HepG2 (cell line): ENCODE measurements around the gene C14orf180. TPM values are rescaled to one million over a fixed set of nuclear protein-coding genes. Genes with fewer than 3 reads are reported as not detected.

ENCODE experiments used
- ATAC-seq: fragments of 200-7000 bp; cut with Tn5 transposase; 3 replicates; pipeline ENCODE4 v1.9.1; 2020; ENCODE audit warnings: mild to moderate bottlenecking, moderate library complexity
- BruUV-seq: library from RNA; stranded (reverse); fragments of 400-500 nt; replicated peaks from 2 replicates; lab custom pipeline; 2021; lab: Mats Ljungman, UMichigan
- CTCF ChIA-PET: fragments of 300-600 bp; formaldehyde crosslinking; extraction: SDS; loops from one replicate; lab custom pipeline; 2021; ENCODE audit warnings: low total read pairs, inconsistent platforms, low intra/inter-chr PET ratio; lab: Yijun Ruan, JAX
- POLR2A ChIA-PET: fragments of 350-600 bp; sonication (Branson Sonifier 250); formaldehyde crosslinking; loops from one replicate; lab custom pipeline; 2020; ENCODE audit warnings: antibody characterized with exemption, inconsistent platforms; lab: Yijun Ruan, JAX
- DNase-seq: peaks from one replicate; pipeline ENCODE4 v3.0.0-alpha.2; 2015; ENCODE audit warnings: low spot score
- FAIRE-seq: peaks from 3 replicates; lab custom pipeline; 2011; peaks lifted over from hg19 to GRCh38; lab: Jason Lieb, UNC
- H2AFZ ChIP-seq: one replicate; pipeline ENCODE4 v1.6.1; 2011; ENCODE audit warnings: low read length, inconsistent platforms
- H3K27ac ChIP-seq: fragments of 300-600 bp; 3 replicates; pipeline ENCODE4 v1.8.0; 2011; ENCODE audit warnings: mixed run types, mild to moderate bottlenecking, mixed read lengths, low read length, inconsistent platforms; ENCODE audit not compliant: insufficient read depth; ENCODE audit errors: extremely low read length
- H3K27me3 ChIP-seq, 2 experiments: fragments of 200-600 bp in 1 of 2; 2 replicates in 1 of 2; 3 replicates in 1 of 2; pipeline versions ENCODE4 v1.6.0 to v1.8.0; 2011; ENCODE audit warnings: low read length in 2 of 2, mild to moderate bottlenecking in 2 of 2, moderate library complexity in 2 of 2, inconsistent platforms in 1 of 2; ENCODE audit not compliant: insufficient read depth in 2 of 2, control insufficient read depth in 1 of 2
- H3K36me3 ChIP-seq, 2 experiments: fragments of 200-600 bp in 1 of 2; replicated peaks in 1 of 2; 2 replicates in 1 of 2; 3 replicates in 1 of 2; pipeline versions ENCODE4 v1.5.1 to v1.8.0; 2011; ENCODE audit warnings: low read length in 2 of 2, inconsistent platforms in 1 of 2; ENCODE audit not compliant: insufficient read depth in 2 of 2, control insufficient read depth in 1 of 2
- H3K4me1 ChIP-seq: 2 replicates; pipeline ENCODE4 v1.5.1; 2012; ENCODE audit warnings: low read length, inconsistent platforms; ENCODE audit not compliant: insufficient read depth
- H3K4me2 ChIP-seq: 2 replicates; pipeline ENCODE4 v1.6.0; 2011; ENCODE audit warnings: low read depth, low read length, inconsistent platforms
- H3K4me3 ChIP-seq, 3 experiments: fragments of 200-600 bp in 1 of 3; sonication (generic), shearing (Covaris generic) in 1 of 3; replicated peaks in 1 of 3; 2 replicates each; pipeline ENCODE4 v1.5.1; 2011 to 2016; ENCODE audit warnings: low read length in 3 of 3, inconsistent platforms in 2 of 3, low read depth in 2 of 3, mild to moderate bottlenecking in 2 of 3, control low read depth in 1 of 3, mixed read lengths in 1 of 3; ENCODE audit not compliant: insufficient read depth in 1 of 3
- H3K79me2 ChIP-seq: one replicate; pipeline ENCODE4 v1.6.1; 2011; ENCODE audit warnings: low read length, inconsistent platforms; ENCODE audit not compliant: insufficient read depth
- H3K9ac ChIP-seq: 2 replicates; pipeline ENCODE4 v1.6.0; 2011; ENCODE audit warnings: mild to moderate bottlenecking, low read depth, low read length, inconsistent platforms; ENCODE audit not compliant: insufficient read depth
- H3K9me3 ChIP-seq: 2 replicates; pipeline ENCODE4 v1.5.1; 2012; ENCODE audit warnings: mild to moderate bottlenecking, low read length
- H4K20me1 ChIP-seq: 2 replicates; pipeline ENCODE4 v1.6.0; 2011; ENCODE audit warnings: inconsistent platforms, mild to moderate bottlenecking, low read length, moderate library complexity; ENCODE audit not compliant: insufficient read depth
- HOXD1 ChIP-seq: sonication (generic); formaldehyde crosslinking; IDR thresholded peaks from 2 replicates; pipeline ENCODE4 v1.5.0; 2020; ENCODE audit warnings: missing genetic modification reagents
- NCOR1 ChIP-seq: fragments of 200-600 bp; sonication (generic); IDR thresholded peaks from 2 replicates; pipeline ENCODE4 v1.7.0; 2017; ENCODE audit warnings: antibody characterized with exemption, low read length, borderline replicate concordance
- NONO ChIP-seq, 2 experiments: fragments of 450-650 bp in 1 of 2; sonication (generic) in 1 of 2; formaldehyde crosslinking in 1 of 2; IDR thresholded peaks in 1 of 2; conservative IDR thresholded peaks in 1 of 2; 2 replicates each; pipeline versions ENCODE4 v1.6.1 to v1.8.0; 2017 to 2022; ENCODE audit warnings: mild to moderate bottlenecking in 1 of 2, missing genetic modification reagents in 1 of 2, moderate library complexity in 1 of 2
- NPAS2 ChIP-seq: sonication (generic); formaldehyde crosslinking; IDR thresholded peaks from 2 replicates; pipeline ENCODE4 v1.8.0; 2022; ENCODE audit warnings: mild to moderate bottlenecking, missing genetic modification reagents, borderline replicate concordance
- ZKSCAN5 ChIP-seq: sonication (generic); formaldehyde crosslinking; IDR thresholded peaks from 2 replicates; pipeline ENCODE4 v1.5.1; 2020; ENCODE audit warnings: mild to moderate bottlenecking, missing genetic modification reagents
- ZNF446 ChIP-seq: sonication (generic); formaldehyde crosslinking; IDR thresholded peaks from 2 replicates; pipeline ENCODE4 v1.5.0; 2020; ENCODE audit warnings: mild to moderate bottlenecking, missing genetic modification reagents
- WGBS: methylation state at CpG from one replicate; pipeline ENCODE4 v1.1.6; 2017; ENCODE audit warnings: low lambda C conversion rate; 5-methylcytosine and 5-hydroxymethylcytosine counted together
- in situ Hi-C: cut with HindIII; loops from 2 replicates; pipeline ENCODE4 v1.10.0; 2017; ENCODE audit warnings: low pct_unique_long_range_greater_than_20kb; ENCODE audit not compliant: extremely low pct_ligation_motif_present
- intact Hi-C: fragments of 100-400 bp; cut with micrococcal nuclease; formaldehyde crosslinking; loops from one replicate; pipeline ENCODE4 v1.10.0; 2022; ENCODE audit not compliant: unreplicated experiment
- polyA plus RNA-seq, 8 experiments: library from polyadenylated mRNA; depleted of rRNA in 3 of 8; stranded (reverse) in 7 of 8; unstranded in 1 of 8; fragments of >200 nt; fragmentation: Illumina TruSeq in 4 of 8; extraction: Trizol in 4 of 8; gene quantifications; 2 replicates each; pipeline versions ENCODE4 v1.2.1 to v1.2.3, GENCODE V29; 2011 to 2016; ENCODE audit warnings: low read depth in 4 of 8, missing spikeins in 1 of 8, mixed read lengths in 1 of 8; ENCODE audit not compliant: insufficient read depth in 1 of 8
- total RNA-seq, 5 experiments: library from RNA; depleted of rRNA; stranded (reverse); fragments of >200 nt; fragmentation: Illumina TruSeq; extraction: Trizol; gene quantifications; 2 replicates each; pipeline ENCODE4 v1.2.3, GENCODE V29; 2016; ENCODE audit warnings: low read depth in 1 of 5
- TF ChIP-seq, protein P1 (sequence below): sonication (generic); formaldehyde crosslinking; IDR thresholded peaks from 2 replicates; pipeline ENCODE4 v1.8.0; 2022; ENCODE audit warnings: low read depth, missing genetic modification reagents
- TF ChIP-seq, protein P2 (sequence below): sonication (generic); formaldehyde crosslinking; IDR thresholded peaks from 2 replicates; pipeline ENCODE4 v1.8.0; 2022; ENCODE audit warnings: mild to moderate bottlenecking, missing genetic modification reagents, moderate library complexity
- TF ChIP-seq, protein P3 (sequence below): fragments of 450-650 bp; IDR thresholded peaks from 2 replicates; pipeline ENCODE4 v1.6.1; 2016
- TF ChIP-seq, protein P4 (sequence below): sonication (generic); formaldehyde crosslinking; IDR thresholded peaks from 2 replicates; pipeline ENCODE4 v1.4.0; 2020; ENCODE audit warnings: mild to moderate bottlenecking, missing genetic modification reagents

The C14orf180 gene
- total and polyA plus RNA-seq, 2 of the 13 experiments (the other 11 are each of a cell fraction or from before 2014, with no cell fraction given), result not detected

DNA sequence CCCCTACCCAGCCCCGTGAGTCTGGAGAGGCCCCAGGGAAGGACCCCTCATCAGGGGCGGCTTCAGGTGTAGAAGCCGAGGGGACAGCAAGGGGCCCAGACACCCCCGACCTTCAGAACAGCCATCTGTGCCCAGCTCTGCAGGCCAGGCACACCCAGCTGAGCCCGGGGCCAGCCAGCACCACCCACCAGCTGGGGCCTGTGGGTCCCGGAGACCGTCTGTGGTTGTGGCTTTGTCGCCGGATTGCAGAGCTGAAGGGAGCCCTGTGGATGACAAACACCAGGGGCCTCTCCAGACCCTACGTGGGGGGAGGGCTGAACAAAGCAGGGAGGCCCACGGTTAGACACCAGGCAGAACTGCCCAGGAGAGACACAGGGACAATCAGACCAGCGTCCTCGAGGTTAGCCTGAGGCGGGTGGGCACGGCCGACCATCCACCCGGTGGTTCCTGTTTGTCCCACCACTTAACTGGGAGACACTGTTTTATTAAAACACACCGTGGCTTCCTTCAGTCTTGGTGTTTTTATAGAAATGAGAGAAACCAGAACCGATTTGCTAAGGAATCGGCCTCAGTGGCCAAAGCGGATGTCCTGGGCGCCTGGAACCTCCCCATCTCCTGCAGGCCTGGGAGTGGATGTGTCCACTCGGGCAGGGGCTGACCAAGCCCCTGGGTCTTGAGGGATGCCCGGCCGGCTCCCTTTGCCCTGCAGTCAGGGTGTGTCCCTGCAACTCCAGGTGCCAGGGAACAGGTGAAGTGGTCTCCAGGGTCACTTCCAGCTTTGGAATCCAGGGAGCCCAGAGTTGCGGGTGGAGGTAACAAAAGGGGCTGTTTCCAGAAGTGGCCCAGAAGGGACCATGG lies 10.0 kb downstream of the C14orf180 start:
- Histone ChIP-seq H3K9me3 (no peaks in the 10 kb centered on the region), H3K9ac (no peak overlapping the region), H3K4me3 (no peak overlapping the region), H4K20me1 (peaks cover 3% of the 10 kb centered on the region; the same call in 1 of the 2 replicates), H3K27me3 (peaks cover 19 to 89% of the 10 kb centered on the region in 2 experiments; a peak in 4 of 5 replicates), H3K4me1 (no peaks in the 10 kb centered on the region), H2AFZ (no peak overlapping the region), H3K27ac (no peak overlapping the region), H3K4me2 (no peak overlapping the region), H3K36me3 (no peaks in the 10 kb centered on the region), H3K79me2 (no peaks in the 10 kb centered on the region)
- intact Hi-C loops (no loop called here), in situ Hi-C loops (no loop called here)
- CTCF ChIA-PET, result no interaction called here
- DNase-seq (no peak), FAIRE-seq (no peak), ATAC-seq (no peak)
- 3% methylated on average over 7 of the region's 26 CpGs for WGBS
- POLR2A ChIA-PET, result no interaction called here
- BruUV-seq, result no TSS peak
- TF ChIP-seq HOXD1 (CRISPR knock-in tag), result no peak
- no peak for TF ChIP-seq NCOR1
- TF ChIP-seq NONO (IDR thresholded peaks at IDR 0.05), result no peak
- no peak for TF ChIP-seq NONO (CRISPR knock-in tag; conservative IDR thresholded peaks at IDR 0.05)
- TF ChIP-seq, protein P1, sequence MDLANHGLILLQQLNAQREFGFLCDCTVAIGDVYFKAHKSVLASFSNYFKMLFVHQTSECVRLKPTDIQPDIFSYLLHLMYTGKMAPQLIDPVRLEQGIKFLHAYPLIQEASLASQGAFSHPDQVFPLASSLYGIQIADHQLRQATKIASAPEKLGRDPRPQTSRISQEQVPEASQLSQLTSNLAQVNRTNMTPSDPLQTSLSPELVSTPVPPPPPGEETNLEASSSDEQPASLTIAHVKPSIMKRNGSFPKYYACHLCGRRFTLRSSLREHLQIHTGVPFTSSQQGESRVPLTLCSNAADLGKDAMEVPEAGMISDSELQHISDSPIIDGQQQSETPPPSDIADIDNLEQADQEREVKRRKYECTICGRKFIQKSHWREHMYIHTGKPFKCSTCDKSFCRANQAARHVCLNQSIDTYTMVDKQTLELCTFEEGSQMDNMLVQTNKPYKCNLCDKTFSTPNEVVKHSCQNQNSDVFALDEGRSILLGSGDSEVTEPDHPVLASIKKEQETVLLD (CRISPR knock-in tag), result no peak
- TF ChIP-seq ZKSCAN5 (CRISPR knock-in tag), result no peak
- TF ChIP-seq, protein P2, sequence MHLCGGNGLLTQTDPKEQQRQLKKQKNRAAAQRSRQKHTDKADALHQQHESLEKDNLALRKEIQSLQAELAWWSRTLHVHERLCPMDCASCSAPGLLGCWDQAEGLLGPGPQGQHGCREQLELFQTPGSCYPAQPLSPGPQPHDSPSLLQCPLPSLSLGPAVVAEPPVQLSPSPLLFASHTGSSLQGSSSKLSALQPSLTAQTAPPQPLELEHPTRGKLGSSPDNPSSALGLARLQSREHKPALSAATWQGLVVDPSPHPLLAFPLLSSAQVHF, result no peak
- TF ChIP-seq, protein P3, sequence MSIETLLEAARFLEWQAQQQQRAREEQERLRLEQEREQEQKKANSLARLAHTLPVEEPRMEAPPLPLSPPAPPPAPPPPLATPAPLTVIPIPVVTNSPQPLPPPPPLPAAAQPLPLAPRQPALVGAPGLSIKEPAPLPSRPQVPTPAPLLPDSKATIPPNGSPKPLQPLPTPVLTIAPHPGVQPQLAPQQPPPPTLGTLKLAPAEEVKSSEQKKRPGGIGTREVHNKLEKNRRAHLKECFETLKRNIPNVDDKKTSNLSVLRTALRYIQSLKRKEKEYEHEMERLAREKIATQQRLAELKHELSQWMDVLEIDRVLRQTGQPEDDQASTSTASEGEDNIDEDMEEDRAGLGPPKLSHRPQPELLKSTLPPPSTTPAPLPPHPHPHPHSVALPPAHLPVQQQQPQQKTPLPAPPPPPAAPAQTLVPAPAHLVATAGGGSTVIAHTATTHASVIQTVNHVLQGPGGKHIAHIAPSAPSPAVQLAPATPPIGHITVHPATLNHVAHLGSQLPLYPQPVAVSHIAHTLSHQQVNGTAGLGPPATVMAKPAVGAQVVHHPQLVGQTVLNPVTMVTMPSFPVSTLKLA, result no peak
- TF ChIP-seq ZNF446 (CRISPR knock-in tag), result no peak
- no peak for TF ChIP-seq NPAS2
- TF ChIP-seq, protein P4, sequence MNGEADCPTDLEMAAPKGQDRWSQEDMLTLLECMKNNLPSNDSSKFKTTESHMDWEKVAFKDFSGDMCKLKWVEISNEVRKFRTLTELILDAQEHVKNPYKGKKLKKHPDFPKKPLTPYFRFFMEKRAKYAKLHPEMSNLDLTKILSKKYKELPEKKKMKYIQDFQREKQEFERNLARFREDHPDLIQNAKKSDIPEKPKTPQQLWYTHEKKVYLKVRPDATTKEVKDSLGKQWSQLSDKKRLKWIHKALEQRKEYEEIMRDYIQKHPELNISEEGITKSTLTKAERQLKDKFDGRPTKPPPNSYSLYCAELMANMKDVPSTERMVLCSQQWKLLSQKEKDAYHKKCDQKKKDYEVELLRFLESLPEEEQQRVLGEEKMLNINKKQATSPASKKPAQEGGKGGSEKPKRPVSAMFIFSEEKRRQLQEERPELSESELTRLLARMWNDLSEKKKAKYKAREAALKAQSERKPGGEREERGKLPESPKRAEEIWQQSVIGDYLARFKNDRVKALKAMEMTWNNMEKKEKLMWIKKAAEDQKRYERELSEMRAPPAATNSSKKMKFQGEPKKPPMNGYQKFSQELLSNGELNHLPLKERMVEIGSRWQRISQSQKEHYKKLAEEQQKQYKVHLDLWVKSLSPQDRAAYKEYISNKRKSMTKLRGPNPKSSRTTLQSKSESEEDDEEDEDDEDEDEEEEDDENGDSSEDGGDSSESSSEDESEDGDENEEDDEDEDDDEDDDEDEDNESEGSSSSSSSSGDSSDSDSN (CRISPR knock-in tag), result no peak
